Suprapubic skin (tissue), 3 donors: Measurements from ENCODE around the gene RSPRY1.

ENCODE experiments used
- POLR2A ChIP-seq, 2 donors: fragments of 450-650 bp; IDR thresholded peaks; one replicate each; pipeline ENCODE4 v1.6.1; 2017; ENCODE audit warnings: antibody characterized with exemption in 2 of 2, mild to moderate bottlenecking in 2 of 2, moderate library complexity in 2 of 2
- TF ChIP-seq, protein P1 (sequence below), 2 donors: fragments of 200-600 bp in 1 of 2; fragments of 450-650 bp in 1 of 2; sonication (generic) in 1 of 2; IDR thresholded peaks; one replicate each; pipeline ENCODE4 v1.5.1; 2016 to 2019; ENCODE audit warnings: antibody characterized with exemption in 2 of 2, mild to moderate bottlenecking in 1 of 2, moderate library complexity in 1 of 2

DNA sequence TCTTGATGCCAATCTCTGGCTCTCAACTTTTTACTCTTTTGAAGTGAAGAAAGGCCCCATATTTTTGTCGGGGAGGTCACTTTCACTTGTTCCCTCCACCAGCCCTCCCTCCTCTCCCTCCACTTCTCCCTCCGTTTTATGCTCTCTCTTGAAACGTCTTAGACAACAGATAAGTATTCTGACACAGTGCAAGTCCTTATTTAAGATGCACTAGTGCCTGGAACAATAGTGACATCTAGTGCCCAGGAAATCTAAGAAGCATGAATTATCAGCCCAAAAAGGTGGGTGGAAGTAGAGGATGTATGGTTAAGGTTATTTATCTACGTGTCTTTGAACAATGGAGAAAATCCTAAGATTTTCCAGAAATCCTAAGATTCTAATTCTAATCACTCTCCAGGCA, 18.2 kb upstream of the RSPRY1 start:
- TF ChIP-seq, protein P1, sequence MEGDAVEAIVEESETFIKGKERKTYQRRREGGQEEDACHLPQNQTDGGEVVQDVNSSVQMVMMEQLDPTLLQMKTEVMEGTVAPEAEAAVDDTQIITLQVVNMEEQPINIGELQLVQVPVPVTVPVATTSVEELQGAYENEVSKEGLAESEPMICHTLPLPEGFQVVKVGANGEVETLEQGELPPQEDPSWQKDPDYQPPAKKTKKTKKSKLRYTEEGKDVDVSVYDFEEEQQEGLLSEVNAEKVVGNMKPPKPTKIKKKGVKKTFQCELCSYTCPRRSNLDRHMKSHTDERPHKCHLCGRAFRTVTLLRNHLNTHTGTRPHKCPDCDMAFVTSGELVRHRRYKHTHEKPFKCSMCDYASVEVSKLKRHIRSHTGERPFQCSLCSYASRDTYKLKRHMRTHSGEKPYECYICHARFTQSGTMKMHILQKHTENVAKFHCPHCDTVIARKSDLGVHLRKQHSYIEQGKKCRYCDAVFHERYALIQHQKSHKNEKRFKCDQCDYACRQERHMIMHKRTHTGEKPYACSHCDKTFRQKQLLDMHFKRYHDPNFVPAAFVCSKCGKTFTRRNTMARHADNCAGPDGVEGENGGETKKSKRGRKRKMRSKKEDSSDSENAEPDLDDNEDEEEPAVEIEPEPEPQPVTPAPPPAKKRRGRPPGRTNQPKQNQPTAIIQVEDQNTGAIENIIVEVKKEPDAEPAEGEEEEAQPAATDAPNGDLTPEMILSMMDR (IDR thresholded peaks at IDR 0.05), result peak; percentile 15 to 58
- no peak for TF ChIP-seq POLR2A (IDR thresholded peaks at IDR 0.05)
